Stimulated activated CD4-positive, alpha-beta T cell treated with anti-CD3 and anti-CD28 coated beads, Interleukin-1b, Interleukin-23, amount 100 ng/mL, for 4 hours (primary cell): ENCODE results near the gene FBLL1.
"Not testable (repeated sequence)": the region's sequence is repeated elsewhere in the genome, so short reads cannot be mapped to it uniquely, and the experiment has no call there.

Experiments used
- DNase-seq, 2 donors: peaks; one replicate each; pipeline ENCODE4 v3.0.0-alpha.2; 2020; ENCODE audit warnings: low read depth in 2 of 2

Gene FBLL1

DNA sequence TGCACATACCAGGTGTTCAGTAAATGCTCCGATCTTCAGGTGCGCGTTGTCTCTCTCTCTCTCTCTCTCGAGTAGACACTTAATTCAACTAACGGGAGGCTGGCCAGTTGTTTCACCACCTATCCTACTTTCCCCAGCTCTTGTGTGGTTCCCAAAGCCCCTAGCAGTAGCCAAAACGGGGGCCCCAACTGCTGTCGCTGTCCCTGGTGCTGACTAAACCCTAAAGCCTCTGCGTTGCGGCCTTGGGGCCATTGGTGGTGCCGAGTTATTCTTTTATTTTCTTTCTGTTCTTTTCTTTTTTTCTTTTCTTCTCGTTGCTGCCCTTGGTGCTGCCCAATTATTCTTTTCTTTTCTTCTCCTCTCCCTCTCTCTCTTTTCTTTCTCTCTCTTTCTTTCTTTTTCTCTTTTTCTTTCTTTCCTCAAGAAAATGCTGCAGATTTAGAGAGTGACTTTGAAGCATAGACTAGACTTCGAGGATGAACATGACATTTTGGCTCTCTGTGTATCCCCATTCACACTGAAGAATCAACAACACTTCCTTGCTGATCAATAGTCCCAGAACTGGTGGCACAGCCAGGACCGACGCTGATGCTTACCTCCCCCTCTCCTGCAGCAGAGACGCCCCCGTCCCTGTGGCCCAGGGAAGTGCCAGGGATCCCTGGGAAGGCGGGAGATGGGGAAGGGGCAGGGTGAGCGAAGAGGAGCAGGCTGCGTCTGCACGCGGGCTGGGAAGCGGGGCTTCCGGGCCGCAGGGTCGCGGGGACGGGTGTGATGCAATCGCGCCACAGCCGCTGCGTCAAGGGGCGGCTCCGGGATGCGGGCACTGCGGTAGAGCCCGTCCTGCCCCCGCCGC, at the start of gene FBLL1:
Gene FBLL1 (plus strand): TSS at position 785 of the 853 bp plus-strand sequence. CDS start 200 bp downstream, outside the sequence.
- peak in 1 of 2 donors; percentile 21 for DNase-seq

DNA sequence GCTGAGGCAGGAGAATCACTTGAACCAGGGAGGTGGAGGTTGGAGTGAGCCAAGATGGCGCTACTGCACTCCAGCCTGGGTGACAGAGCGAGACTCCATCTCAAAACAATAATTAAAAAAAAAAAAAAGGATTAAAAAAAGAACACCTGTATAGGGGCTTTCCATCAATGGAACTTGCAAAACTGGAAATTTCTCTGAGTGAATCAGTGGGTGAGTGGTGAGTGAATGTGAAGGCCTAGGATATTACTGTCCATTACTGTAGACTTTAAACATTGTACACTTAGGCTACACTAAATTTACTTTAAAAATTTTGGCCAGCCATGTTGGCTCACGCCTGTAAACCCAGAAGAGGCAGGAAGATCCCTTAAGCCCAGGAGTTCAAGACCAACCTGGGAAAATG, 48.5 kb upstream of the FBLL1 start:
- no peak for DNase-seq

DNA sequence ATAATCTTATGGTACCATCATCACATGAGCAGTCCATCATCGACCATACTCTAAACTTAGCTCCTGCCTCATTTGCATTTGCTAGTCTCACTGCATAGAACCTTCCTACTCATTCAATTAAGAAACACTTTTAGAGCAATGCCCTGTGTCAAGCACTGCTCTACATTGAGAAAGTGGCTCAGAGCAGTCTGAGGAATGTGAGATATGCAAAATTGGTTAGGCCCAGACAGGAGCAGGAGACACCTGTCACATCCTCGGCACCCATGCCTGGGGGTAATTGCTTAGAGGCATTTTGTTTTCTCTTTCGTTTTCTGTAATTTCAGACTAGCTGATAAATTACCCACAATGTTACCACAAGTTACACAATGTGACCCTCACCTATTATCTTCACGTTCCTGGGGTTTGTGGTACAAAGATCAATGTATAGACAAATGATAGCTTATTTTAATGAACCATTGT, 47.7 kb upstream of the FBLL1 start:
- DNase-seq, result no peak

DNA sequence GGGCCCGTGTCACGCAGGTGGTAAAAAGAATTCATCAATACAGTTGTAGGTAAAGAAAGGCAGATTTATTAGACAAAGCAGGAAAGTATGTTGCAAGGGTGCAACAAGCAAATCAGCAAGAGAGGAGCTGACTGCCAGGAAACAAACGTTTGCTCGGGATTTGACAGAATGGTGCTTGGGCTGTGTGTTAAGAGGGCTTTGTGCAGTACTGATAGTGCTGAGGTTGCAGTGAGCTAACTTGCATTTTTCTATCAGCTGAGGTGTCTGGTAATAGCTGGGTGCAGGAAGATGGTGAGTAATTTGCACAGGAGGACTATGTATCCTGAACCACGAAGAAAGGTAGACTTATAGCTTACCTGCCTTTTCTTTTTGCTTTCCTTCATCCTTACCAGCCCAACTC, 46.7 kb upstream of the FBLL1 start:
- no peak for DNase-seq

DNA sequence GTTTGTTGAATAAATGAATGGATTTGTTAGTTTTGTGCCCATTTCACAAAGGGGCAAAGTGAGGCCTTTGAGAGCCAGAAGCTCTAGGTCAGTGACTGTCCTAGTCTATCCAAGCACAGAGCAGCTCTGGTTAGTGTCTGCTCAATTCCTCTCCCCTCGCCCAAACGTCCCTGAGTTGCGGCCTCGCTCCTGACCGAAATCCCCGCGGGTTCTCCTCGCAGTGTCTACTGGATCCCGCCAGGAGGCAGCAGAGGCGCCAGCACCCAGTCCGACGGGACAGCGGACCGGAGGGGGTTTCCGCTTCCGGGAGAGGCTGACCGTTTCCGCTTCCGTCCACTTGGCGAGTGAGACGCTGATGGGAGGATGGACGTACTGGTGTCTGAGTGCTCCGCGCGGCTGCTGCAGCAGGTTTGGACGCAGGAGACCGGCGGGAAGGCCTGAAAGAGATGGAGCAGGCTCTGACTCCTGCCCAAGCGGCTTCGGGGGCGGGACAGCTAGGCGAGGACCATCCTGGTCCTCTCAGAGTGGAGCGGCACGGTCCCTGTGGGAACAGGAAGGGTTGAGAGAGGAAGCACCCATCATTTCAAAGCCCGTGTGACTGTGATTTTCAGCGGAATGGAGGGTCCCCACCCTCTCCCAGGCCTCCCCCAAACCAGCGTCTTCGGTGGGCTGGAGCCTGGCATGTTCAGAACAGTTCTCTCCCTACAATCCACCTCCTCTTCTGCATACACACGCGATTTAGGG, 42.8 kb upstream of the FBLL1 start, which contains the start of gene RARS1:
Gene RARS1 (plus strand): TSS at position 336 of the 744 bp plus-strand sequence. CDS start 28 bp downstream, at position 364.
- peak; percentile 75 to 85 for DNase-seq

DNA sequence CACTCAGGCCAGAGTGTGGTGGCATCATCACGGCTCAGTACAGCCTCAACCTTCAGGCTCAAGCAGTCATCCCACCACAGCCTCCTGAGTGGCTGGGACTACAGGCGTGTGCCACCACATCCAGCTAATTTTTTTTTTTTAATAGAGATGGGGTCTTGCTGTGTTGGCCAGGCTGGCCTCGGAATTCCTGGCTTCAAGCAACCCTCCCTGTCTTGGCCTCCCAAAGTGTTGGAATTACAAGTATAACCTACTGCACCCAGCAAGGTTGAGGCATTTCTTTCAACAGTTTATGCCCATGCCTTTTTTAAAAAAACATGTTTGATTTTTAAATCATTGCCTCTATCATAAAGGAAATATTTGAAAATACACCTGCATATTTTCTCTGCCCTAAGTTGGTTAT, 40.0 kb upstream of the FBLL1 start:
- DNase-seq, result no peak

DNA sequence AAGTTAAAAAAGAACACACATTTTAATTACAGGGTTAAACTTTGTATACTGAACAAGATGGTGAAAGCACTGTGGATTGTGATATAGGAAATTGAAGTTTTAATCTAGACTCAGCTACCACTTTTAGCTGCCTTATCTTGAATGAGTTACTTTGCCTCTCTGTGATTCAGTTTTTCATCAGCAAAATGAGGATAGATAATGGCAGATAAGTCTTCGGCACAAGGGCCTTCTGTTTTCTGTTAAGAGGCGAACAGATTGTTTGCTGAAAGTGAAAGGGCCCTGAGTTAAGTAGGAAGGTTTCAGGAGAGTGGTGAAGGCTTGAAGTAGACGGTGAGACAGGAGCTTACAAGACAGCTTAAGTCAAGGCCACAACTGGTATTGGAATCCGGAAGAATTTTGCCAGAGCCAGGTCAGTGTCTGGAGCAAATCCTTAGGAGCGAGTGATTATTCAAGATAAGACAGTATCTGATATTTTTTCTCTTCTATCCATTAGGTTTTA, 35.0 kb upstream of the FBLL1 start:
- DNase-seq, result no peak

DNA sequence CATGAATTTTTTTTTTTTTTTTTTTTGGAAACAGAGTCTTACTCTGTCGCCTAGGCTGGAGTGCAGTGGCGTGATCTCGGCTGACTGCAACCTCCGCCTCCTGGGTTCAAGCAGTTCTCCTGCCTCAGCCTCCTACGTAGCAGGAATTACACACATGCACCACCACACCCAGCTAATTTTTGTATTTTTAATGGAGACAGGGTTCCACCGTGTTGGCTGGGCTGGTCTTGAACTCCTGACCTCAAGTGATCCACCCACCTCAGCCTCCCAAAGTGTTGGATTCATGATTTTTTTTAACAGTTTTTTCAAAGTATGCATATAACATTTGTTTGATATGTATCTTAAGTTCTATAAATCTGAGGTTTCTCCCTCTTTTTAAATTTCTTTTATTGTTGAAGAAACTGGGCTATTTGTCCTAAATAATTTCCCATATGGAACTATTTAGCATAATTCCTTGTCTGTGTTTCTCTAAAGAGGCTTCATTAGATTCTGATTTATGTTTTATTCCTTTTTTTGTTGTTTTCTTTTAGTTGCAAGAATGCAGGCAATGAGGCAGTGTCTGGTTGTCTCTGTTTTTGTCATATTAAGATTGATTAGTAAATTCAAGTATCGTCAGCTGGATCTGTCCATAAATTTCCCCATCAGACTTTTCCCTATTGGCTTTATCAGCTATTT, 26.4 kb upstream of the FBLL1 start:
- no peak for DNase-seq

DNA sequence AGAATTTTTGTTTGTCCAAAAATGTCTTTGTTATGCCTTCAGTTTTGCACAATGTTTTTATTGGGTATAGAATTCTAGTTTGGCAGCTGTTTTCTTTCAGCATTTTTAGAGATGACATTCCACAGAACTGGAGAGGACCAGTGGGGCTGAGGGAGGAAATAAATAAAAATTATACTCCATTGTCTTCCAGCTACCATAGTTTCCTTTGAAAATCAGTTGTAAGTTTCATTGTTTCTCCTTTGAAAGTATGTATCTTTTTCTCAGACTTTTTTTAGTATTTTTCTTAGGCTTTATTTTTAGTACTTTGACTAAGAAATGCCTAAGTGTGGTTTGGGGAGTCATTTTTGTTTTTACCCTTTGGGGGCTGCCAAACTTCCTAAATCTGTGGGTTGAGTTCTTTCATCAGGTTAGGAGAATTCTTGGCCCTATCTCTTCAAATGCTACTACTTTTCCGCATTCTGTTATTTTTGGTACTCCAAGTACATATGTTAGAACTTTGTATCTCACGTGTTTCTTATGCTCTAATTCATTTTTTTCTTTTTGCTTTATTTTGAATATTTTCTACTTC, 15.2 kb upstream of the FBLL1 start:
- no peak for DNase-seq

DNA sequence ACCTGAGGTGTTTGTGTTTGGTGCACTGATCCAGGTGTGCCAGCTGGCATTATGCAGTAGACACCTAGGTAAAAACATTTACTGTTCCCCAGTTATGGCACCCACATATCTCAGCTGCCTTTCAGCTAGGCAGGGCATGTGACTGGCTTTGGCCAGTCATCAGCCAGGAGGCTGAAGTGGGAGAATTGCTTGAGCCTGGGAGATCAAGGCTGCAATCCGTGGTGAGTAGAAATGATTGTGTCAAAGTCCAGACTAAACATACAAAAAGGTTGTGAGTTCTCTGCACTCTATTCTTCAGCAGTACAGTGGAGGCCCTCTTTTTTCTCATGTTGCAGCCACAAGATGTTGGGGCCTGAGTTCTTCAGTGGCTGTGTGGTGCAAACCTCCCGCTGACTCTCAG, 3.2 kb upstream of the FBLL1 start:
- no peak for DNase-seq

DNA sequence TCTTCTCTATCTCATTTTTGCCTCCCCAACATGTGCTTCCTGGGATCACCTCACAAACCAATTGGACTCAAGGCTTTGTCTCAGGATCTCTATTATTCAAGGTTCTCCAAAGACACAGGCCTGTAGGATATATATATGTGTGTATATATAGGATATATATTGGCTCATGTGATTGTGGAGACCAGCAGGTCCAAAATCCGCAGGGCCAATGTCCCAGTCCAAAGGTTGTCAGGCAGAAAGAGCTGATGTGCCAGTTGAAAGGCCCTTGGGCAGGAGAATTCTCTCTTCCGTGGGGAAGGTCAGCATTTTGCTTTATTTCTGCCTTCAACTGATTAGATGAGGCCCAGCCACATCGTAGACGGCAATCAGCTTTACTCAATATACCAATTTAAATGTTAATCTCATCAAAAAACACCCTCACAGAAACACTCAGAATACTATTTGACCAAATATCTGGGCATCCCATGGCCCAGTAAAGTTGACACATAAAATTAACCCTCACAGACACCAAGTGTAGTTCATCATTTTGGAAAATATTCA, 1.3 kb upstream of the FBLL1 start:
- DNase-seq, result no peak

DNA sequence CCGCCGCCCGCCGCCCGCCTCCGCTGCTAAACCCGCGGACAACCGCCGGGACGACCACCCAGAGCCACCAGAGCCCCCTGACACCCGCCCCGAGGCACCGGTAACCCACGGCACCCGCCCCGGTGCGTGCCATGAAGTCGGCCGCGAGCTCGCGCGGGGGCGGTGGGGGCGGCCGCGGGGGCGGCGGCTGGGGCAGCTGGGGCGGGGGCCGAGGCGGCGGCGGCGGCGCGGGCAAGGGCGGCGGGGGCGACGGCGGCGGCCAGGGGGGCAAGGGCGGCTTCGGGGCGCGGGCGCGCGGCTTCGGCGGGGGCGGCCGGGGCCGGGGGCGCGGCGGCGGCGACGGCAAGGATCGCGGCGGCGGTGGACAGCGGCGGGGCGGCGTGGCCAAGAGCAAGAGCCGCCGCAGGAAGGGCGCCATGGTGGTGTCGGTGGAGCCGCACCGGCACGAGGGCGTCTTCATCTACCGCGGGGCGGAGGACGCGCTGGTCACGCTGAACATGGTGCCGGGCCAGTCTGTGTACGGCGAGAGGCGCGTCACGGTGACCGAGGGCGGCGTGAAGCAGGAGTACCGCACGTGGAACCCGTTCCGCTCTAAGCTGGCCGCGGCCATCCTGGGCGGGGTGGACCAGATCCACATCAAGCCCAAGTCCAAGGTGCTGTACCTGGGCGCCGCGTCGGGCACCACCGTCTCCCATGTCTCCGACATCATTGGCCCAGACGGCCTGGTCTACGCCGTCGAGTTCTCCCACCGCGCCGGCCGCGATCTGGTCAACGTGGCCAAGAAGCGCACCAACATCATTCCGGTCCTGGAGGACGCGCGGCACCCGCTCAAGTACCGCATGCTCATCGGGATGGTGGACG, 499 bp downstream of the FBLL1 start:
- no peak for DNase-seq

DNA sequence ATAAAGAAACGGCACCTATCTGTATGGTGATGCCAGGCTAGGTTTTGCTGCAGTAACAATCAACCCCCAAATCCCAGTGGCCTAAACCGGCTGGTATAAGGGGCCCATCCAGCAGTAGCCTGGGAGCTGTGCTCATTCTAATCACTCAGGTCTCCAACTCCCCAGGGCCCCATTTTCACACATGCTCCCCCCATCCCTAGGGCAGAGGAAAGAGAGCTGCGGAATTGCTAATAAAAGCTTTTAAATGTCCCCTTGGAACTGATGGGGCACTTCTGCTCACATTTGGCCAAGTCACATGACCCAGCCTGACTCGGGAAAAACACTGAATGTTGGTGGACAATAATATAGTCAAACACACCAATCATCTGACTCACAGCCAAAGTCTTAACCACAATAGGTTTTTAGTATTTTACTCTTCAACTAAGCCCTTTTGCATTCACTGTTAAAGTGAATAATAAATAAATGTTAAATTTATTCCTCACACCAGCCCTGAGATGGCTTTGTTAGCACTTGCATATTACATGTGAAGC, 1.6 kb downstream of the FBLL1 start:
- DNase-seq, result no peak

DNA sequence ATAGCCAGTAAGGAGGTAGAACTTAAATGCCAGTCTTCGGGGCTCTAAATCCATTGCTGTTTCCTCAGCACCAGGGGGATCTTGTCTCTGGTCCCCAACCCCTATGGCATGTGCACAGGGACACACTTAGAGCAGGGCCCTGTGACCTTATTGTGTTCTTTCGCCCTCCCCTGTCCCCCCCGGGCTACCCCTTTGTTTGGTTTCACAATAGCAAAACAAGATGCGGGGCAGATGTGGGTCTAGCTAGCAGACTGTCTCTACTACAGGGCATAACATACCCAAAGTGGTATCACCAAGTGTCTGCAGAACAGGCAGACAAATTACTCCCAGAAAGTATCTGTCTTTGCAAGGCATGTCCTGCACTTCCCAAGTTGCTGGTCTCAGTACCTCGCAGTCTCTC, 2.1 kb downstream of the FBLL1 start:
- no peak for DNase-seq

DNA sequence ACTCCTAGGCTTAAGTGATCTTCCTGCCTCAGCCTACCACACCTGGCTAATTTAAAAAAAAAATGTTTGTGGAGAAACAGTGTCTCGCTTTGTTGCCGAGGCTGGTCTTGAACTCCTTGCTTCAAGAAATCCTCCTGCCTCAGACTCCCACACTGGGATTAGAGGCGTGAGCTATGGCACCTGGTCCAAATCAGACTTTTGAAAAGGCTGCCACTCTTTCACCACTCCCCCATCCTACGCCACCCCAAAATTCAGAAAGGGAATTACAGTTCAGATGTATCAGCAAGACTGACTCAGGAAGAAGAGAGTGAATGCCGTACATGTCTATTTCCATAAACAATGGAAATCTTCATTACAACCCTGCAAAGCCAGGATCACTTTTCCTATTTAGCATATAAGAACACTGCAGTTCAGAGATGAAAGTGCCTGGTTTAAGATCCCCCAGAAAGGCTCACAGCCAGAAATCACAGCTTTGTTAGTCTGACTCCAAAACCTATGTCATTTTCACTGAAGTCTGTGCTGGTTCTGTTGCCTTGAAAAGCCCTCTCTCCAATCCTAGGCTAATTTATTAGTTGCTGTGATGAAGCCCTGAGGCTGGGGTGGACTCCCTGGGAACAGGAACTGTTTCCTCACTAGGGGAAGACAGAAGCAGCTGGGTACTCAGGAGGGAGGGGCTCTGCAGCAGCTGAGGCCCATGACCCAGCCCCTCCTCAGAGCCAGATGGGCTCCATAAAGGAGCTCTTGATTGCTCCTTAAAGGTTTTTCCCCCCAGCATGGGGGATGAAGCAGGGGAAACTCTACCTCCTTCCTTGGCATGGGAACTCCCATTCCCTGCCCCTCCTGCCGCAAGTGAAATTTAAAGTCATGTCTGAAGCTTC, 3.1 kb downstream of the FBLL1 start:
- no peak for DNase-seq

DNA sequence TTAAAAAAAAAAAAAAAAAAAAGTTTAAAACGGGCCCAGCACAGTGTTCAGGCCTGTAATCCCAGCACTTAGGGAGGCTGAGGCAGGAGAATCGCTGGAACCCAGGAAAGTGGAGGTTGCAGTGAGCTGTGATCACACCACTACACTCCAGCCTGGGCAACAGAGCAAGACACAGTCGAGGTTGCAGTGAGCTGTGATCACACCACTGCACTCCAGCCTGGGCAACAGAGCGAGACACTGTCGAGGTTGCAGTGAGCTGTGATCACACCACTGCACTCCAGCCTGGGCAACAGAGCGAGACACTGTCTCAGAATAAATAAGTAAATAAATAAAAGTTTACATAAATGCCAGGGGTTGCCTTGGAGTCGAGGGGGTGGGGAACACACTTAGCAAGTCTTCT, 5.2 kb downstream of the FBLL1 start:
- not testable (repeated sequence) for DNase-seq

DNA sequence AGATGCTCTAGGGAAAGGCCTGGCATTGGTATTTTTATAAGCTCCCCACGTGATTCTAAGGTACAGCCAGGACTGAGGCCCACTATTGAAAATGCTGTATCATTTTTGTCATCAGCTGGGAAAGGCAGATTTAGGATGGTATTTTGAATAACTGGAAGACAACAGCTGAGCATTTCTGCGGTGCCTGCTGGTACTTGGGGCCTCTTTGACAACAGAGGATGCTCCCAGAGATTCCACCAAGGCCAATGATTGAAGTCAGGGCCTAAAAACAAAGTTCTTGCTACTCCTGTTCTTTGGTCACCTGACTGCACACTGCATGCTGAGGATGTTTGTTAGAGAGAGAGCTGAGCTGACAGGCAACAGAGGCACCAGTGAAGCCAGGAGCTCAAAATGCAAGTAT, 8.1 kb downstream of the FBLL1 start:
- DNase-seq, result no peak

DNA sequence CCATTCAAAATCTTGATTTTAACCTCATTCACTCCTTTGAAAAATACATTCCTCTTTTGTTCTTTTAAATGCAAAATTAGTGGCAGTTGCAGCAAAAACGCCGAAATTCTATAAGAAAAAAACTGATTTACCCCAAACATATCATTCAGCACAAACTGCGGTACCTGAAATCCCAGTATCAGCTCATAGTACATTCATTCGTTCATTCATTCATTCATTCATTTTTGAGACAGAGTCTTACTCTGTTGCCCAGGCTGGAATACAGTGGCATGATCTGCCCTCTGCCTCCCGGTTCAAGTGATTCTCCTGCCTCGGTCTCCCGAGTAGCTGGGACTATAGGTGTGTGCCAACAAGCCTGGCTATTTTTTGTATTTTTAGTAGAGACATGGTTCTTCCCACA, 20.4 kb downstream of the FBLL1 start:
- no peak for DNase-seq

DNA sequence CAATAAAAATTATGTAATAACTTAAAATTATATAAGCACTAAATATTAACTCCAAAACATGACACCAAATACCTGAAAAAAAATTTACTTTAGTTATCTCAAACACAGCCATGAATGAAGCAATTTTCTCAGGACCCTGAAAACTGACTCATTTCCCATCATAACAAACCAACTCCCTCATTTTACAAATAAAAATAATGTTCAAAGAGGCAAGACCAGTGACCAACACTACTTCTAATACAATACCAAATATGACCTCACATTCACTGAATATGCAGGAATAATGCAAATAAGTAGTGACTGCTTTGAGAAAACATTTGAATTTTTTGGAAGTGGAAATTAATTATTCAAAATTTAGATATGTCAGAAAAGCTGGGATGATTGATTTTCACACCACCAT, 21.6 kb downstream of the FBLL1 start:
- no peak for DNase-seq
